ENCODE results near the gene TTC19. TPM values are rescaled to one million over a fixed set of nuclear protein-coding genes. Genes with fewer than 3 reads are reported as not detected.

The TTC19 gene
- total RNA-seq (2014; rRNA removed; shearing (Covaris generic)) (92.2 and 93.5 TPM in 2 replicates), polyA plus RNA-seq (2016; fragmentation: Nextera tagmentation; extraction: Ambion mirVana) (23.1 and 30.3 TPM in 2 replicates)
- long read RNA-seq, transcript TTC19-201 (10 exons, 3,002 nt): major isoform, 26 of 34 reads
- long read RNA-seq, partial matches to known transcripts: 3 of 34 reads
- long read RNA-seq, other reads (novel, unspliced or antisense): 5 of 34 reads

- no peaks in the 10 kb centered on the region for H3K9me2 ChIP-seq (ENCODE audit: insufficient read depth)
- DNase-seq (ENCODE audit: low spot score) (peak; percentile 97), ATAC-seq (peak; percentile 91)
- H3F3A ChIP-seq (replicated peaks; ENCODE audit: low read depth): no peaks in the 10 kb centered on the region; the same call in 1 of the 2 replicates
- peak within 1 kb of the TSS; percentile 97 for H3K27ac Mint-ChIP-seq
- peaks cover 31% of the 10 kb centered on the region for H3K36me3 ChIP-seq (ENCODE audit: insufficient read depth)
- H3K4me2 ChIP-seq: peak within 1 kb of the TSS; percentile 98
- peaks cover 12% of the 10 kb centered on the region for H3K4me1 Mint-ChIP-seq
- peak within 1 kb of the TSS; percentile 93 for H3K4me3 Mint-ChIP-seq
- H3K4me3 ChIP-seq: peak within 1 kb of the TSS; percentile 91
- peaks cover 48% of the 10 kb centered on the region for H3K36me3 Mint-ChIP-seq (ENCODE audit: low read depth)
- H2AFZ ChIP-seq: peak within 1 kb of the TSS; percentile 80
- peak; percentile 97 for TF ChIP-seq POLR2AphosphoS5 (IDR thresholded peaks at IDR 0.05; ENCODE audit: low read depth)
- peak; percentile 98 for TF ChIP-seq CREB1 (CRISPR knock-in tag; IDR thresholded peaks at IDR 0.05; ENCODE audit: low read depth)
- TF ChIP-seq ZNF114 (CRISPR knock-in tag; IDR thresholded peaks at IDR 0.05): no peak
- TF ChIP-seq ZNF462 (CRISPR knock-in tag; IDR thresholded peaks at IDR 0.05): no peak
- no peak for TF ChIP-seq EZH2phosphoT487 (IDR thresholded peaks at IDR 0.05; ENCODE audit: unreplicated experiment)
- TF ChIP-seq ETS1 (IDR thresholded peaks at IDR 0.05): peak; percentile 58; the same call in 1 of the 2 replicates
- no peak for TF ChIP-seq JUNB (IDR thresholded peaks at IDR 0.05; ENCODE audit: unreplicated experiment)
- H3K4me1 ChIP-seq (ENCODE audit: insufficient read depth): peaks cover 12% of the 10 kb centered on the region
- peak within 1 kb of the TSS; percentile 96 for H3K27ac ChIP-seq (ENCODE audit: low read depth)
- peaks cover 4% of the 10 kb centered on the region for H3K27me3 Mint-ChIP-seq (ENCODE audit: insufficient read depth, low read depth, poor library complexity)
- no peaks in the 10 kb centered on the region for H3K27me3 ChIP-seq (ENCODE audit: insufficient read depth)
- peaks cover 39% of the 10 kb centered on the region for H3K79me2 ChIP-seq (replicated peaks; ENCODE audit: insufficient read depth)
- peaks cover 22% of the 10 kb centered on the region for H4K20me1 ChIP-seq (replicated peaks; ENCODE audit: insufficient read depth)
- peaks cover 6% of the 10 kb centered on the region for H3K9me3 Mint-ChIP-seq
These were observed at the start of gene TTC19, which contains the start of gene ZSWIM7 for GRCh38 chr17:15999141-15999973. TTC19 (plus strand) TSS chr17:15999824; CDS start chr17:15999849, 25 bp downstream. ZSWIM7 (minus strand) TSS chr17:15999704; CDS start chr17:15999594, 110 bp downstream.
